H9 (cell line): ENCODE measurements around the gene TPRX2. TPM values are rescaled to one million over a fixed set of nuclear protein-coding genes. Genes with fewer than 3 reads are reported as not detected.

Experiments used
- DNase-seq: peaks from one replicate; pipeline ENCODE4 v3.0.0-alpha.2; 2017
- H2AFZ ChIP-seq: one replicate; pipeline ENCODE4 v1.6.1; 2013; ENCODE audit warnings: mild to moderate bottlenecking, low read length, control low read depth, moderate library complexity
- H2AK5ac ChIP-seq: 2 replicates; pipeline ENCODE4 v1.6.1; 2013; ENCODE audit warnings: low read length, control low read depth, mixed read lengths; ENCODE audit not compliant: insufficient read length
- H2BK120ac ChIP-seq: one replicate; pipeline ENCODE4 v1.6.1; 2013; ENCODE audit warnings: low read depth, mild to moderate bottlenecking, low read length, control low read depth, inconsistent platforms; ENCODE audit not compliant: poor library complexity, severe bottlenecking
- H2BK12ac ChIP-seq: 2 replicates; pipeline ENCODE4 v1.6.1; 2013; ENCODE audit warnings: low read length, control low read depth, mixed read lengths, low read depth; ENCODE audit not compliant: insufficient read length
- H2BK15ac ChIP-seq: 2 replicates; pipeline ENCODE4 v1.6.1; 2013; ENCODE audit warnings: low read depth, low read length, control low read depth
- H2BK20ac ChIP-seq: one replicate; pipeline ENCODE4 v1.6.1; 2013; ENCODE audit warnings: low read depth, mild to moderate bottlenecking, low read length, control low read depth, inconsistent platforms; ENCODE audit not compliant: poor library complexity, severe bottlenecking
- H2BK5ac ChIP-seq: 2 replicates; pipeline ENCODE4 v1.6.1; 2013; ENCODE audit warnings: low read length, control low read depth, mixed read lengths; ENCODE audit not compliant: insufficient read length
- H3K14ac ChIP-seq: 2 replicates; pipeline ENCODE4 v1.6.1; 2013; ENCODE audit warnings: low read length, control low read depth; ENCODE audit not compliant: insufficient read depth
- H3K18ac ChIP-seq: 2 replicates; pipeline ENCODE4 v1.6.1; 2013; ENCODE audit warnings: low read depth, mild to moderate bottlenecking, mixed read lengths, low read length, control low read depth; ENCODE audit not compliant: insufficient read length
- H3K23ac ChIP-seq: 2 replicates; pipeline ENCODE4 v1.6.1; 2013; ENCODE audit warnings: low read length, control low read depth, mixed read lengths, low read depth; ENCODE audit not compliant: insufficient read length
- H3K23me2 ChIP-seq: 2 replicates; pipeline ENCODE4 v1.6.1; 2013; ENCODE audit warnings: low read depth, mild to moderate bottlenecking, mixed read lengths, low read length, control low read depth; ENCODE audit not compliant: insufficient read length, poor library complexity, severe bottlenecking
- H3K27ac ChIP-seq: 2 replicates; pipeline ENCODE4 v1.5.1; 2013; ENCODE audit warnings: low read length, control low read depth, mixed read lengths, low read depth; ENCODE audit not compliant: insufficient read length
- H3K27me3 ChIP-seq: 2 replicates; pipeline ENCODE4 v1.6.1; 2013; ENCODE audit warnings: low read length, control low read depth, inconsistent platforms; ENCODE audit not compliant: insufficient read depth
- H3K4ac ChIP-seq: 2 replicates; pipeline ENCODE4 v1.6.1; 2013; ENCODE audit warnings: low read depth, mild to moderate bottlenecking, control low read depth, inconsistent platforms, low read length, moderate library complexity
- H3K4me1 ChIP-seq: 2 replicates; pipeline ENCODE4 v1.6.1; 2013; ENCODE audit warnings: low read length, control low read depth, inconsistent platforms; ENCODE audit not compliant: insufficient read depth
- H3K4me2 ChIP-seq: 2 replicates; pipeline ENCODE4 v1.6.1; 2013; ENCODE audit warnings: low read length, control low read depth, mixed read lengths; ENCODE audit not compliant: insufficient read length, insufficient read depth
- H3K56ac ChIP-seq: 2 replicates; pipeline ENCODE4 v1.6.1; 2013; ENCODE audit warnings: low read depth, mild to moderate bottlenecking, mixed read lengths, low read length, control low read depth; ENCODE audit not compliant: insufficient read length
- H3K79me1 ChIP-seq: 2 replicates; pipeline ENCODE4 v1.6.1; 2013; ENCODE audit warnings: low read depth, mild to moderate bottlenecking, moderate library complexity, low read length, control low read depth, inconsistent platforms; ENCODE audit not compliant: insufficient read depth, poor library complexity, severe bottlenecking
- H3K79me2 ChIP-seq: 2 replicates; pipeline ENCODE4 v1.6.1; 2013; ENCODE audit warnings: low read length, control low read depth, inconsistent platforms; ENCODE audit not compliant: insufficient read depth
- H3K9ac ChIP-seq: 2 replicates; pipeline ENCODE4 v1.6.1; 2013; ENCODE audit warnings: low read length, control low read depth, mixed read lengths; ENCODE audit not compliant: insufficient read length; ENCODE audit errors: extremely low read depth
- H3K9me3 ChIP-seq: one replicate; pipeline ENCODE4 v1.6.1; 2013; ENCODE audit warnings: low read depth, low read length, inconsistent platforms; ENCODE audit not compliant: control insufficient read depth
- H3T11ph ChIP-seq: one replicate; pipeline ENCODE4 v1.6.1; 2013; ENCODE audit warnings: mild to moderate bottlenecking, low read length, control low read depth, inconsistent platforms
- H4K20me1 ChIP-seq: one replicate; pipeline ENCODE4 v1.6.1; 2013; ENCODE audit not compliant: control insufficient read depth, insufficient read length, insufficient read depth
- H4K5ac ChIP-seq: 2 replicates; pipeline ENCODE4 v1.6.1; 2013; ENCODE audit warnings: low read depth, mild to moderate bottlenecking, mixed read lengths, low read length, control low read depth; ENCODE audit not compliant: insufficient read length
- H4K8ac ChIP-seq: replicated peaks from 2 replicates; pipeline ENCODE4 v1.6.1; 2013; ENCODE audit warnings: low read length, control low read depth, mixed read lengths, low read depth; ENCODE audit not compliant: insufficient read length
- H4K91ac ChIP-seq: 2 replicates; pipeline ENCODE4 v1.6.1; 2013; ENCODE audit warnings: low read depth, mild to moderate bottlenecking, moderate library complexity, mixed read lengths, low read length, control low read depth; ENCODE audit not compliant: insufficient read length
- H3K27ac Mint-ChIP-seq, 3 experiments: 2 replicates in 2 of 3; 3 replicates in 1 of 3; pipeline ENCODE4 v1.8.0; 2020 to 2021; ENCODE audit warnings: mixed read lengths in 3 of 3, mild to moderate bottlenecking in 1 of 3, moderate library complexity in 1 of 3
- H3K27me3 Mint-ChIP-seq: 2 replicates; pipeline ENCODE4 v1.8.0; 2021; ENCODE audit warnings: low read depth, mild to moderate bottlenecking, moderate library complexity, mixed read lengths
- H3K36me3 Mint-ChIP-seq, 3 experiments: 2 replicates in 2 of 3; 3 replicates in 1 of 3; pipeline ENCODE4 v1.8.0; 2020 to 2021; ENCODE audit warnings: low read depth in 3 of 3, mixed read lengths in 3 of 3; ENCODE audit not compliant: insufficient read depth in 1 of 3
- H3K4me1 Mint-ChIP-seq, 2 experiments: 2 replicates each; pipeline ENCODE4 v1.8.0; 2020; ENCODE audit warnings: mixed read lengths in 2 of 2
- H3K4me3 Mint-ChIP-seq, 2 experiments: 2 replicates in 1 of 2; 3 replicates in 1 of 2; pipeline ENCODE4 v1.8.0; 2020 to 2021; ENCODE audit warnings: mild to moderate bottlenecking in 2 of 2, mixed read lengths in 2 of 2, moderate library complexity in 1 of 2
- H3K9me3 Mint-ChIP-seq, 2 experiments: 2 replicates in 1 of 2; 3 replicates in 1 of 2; pipeline ENCODE4 v1.8.0; 2020; ENCODE audit warnings: mild to moderate bottlenecking in 2 of 2, mixed read lengths in 2 of 2, moderate library complexity in 1 of 2
- WGBS: extraction: QIAGEN DNeasy Blood & Tissue Kit; methylation state at CpG from one replicate; pipeline ENCODE4 v1.1.7; 2013; ENCODE audit warnings: missing lambda C conversion rate, low lambda C conversion rate, mixed read lengths; ENCODE audit not compliant: insufficient read length; ENCODE audit errors: extremely low coverage; 5-methylcytosine and 5-hydroxymethylcytosine counted together
- total RNA-seq: library from RNA; stranded (reverse); gene quantifications from 2 replicates; pipeline ENCODE4 v1.2.1, GENCODE V29; 2021
- TF ChIP-seq, protein P1 (sequence below): fragments of 200-600 bp; sonication (generic); conservative IDR thresholded peaks from 3 replicates; pipeline ENCODE4 v1.8.0; 2021; ENCODE audit warnings: antibody characterized with exemption, mild to moderate bottlenecking

TPRX2 gene
- total RNA-seq, 1 experiment from 2014 or later = not detected

DNA sequence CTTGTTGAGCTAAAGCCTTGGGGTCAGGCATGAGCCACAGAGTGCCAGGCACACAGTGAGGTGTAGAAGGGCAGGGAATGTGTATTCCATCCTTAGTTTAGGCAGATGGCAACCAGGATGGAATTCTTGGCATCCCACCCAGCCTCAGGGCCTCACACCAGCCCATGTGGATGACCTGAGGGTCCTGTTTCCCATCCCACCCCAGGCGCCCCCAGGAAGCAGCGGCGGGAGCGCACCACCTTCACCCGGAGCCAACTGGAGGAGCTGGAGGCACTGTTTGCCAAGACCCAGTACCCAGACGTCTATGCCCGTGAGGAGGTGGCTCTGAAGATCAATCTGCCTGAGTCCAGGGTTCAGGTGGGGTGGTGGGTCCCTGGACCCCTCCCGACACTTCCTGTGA lies 23.0 kb upstream of the TPRX2 start:
- H3T11ph ChIP-seq = no peak overlapping the region
- no peak overlapping the region for H2BK5ac ChIP-seq
- Mint-ChIP-seq H3K27me3 (no peaks in the 10 kb centered on the region), H3K27ac (no peak overlapping the region), H3K9me3 (no peaks in the 10 kb centered on the region), H3K4me1 (peaks cover 0 to 11% of the 10 kb centered on the region in 2 experiments; a peak in 2 of 4 replicates), H3K36me3 (no peaks in the 10 kb centered on the region), H3K4me3 (no peak overlapping the region)
- H3K23ac ChIP-seq = no peak overlapping the region
- H3K18ac ChIP-seq = no peak overlapping the region
- no peak overlapping the region for H3K4ac ChIP-seq
- no peaks in the 10 kb centered on the region for H3K79me1 ChIP-seq
- no peaks in the 10 kb centered on the region for H3K79me2 ChIP-seq
- no peak overlapping the region for H2BK15ac ChIP-seq
- no peaks in the 10 kb centered on the region for H3K23me2 ChIP-seq
- no peaks in the 10 kb centered on the region for H4K20me1 ChIP-seq
- no peak overlapping the region for H2AFZ ChIP-seq
- no peak overlapping the region for H3K56ac ChIP-seq
- DNase-seq = no peak
- H3K4me1 ChIP-seq = no peaks in the 10 kb centered on the region
- H4K91ac ChIP-seq = no peak overlapping the region
- no peak overlapping the region for H2BK12ac ChIP-seq
- TF ChIP-seq, protein P1, sequence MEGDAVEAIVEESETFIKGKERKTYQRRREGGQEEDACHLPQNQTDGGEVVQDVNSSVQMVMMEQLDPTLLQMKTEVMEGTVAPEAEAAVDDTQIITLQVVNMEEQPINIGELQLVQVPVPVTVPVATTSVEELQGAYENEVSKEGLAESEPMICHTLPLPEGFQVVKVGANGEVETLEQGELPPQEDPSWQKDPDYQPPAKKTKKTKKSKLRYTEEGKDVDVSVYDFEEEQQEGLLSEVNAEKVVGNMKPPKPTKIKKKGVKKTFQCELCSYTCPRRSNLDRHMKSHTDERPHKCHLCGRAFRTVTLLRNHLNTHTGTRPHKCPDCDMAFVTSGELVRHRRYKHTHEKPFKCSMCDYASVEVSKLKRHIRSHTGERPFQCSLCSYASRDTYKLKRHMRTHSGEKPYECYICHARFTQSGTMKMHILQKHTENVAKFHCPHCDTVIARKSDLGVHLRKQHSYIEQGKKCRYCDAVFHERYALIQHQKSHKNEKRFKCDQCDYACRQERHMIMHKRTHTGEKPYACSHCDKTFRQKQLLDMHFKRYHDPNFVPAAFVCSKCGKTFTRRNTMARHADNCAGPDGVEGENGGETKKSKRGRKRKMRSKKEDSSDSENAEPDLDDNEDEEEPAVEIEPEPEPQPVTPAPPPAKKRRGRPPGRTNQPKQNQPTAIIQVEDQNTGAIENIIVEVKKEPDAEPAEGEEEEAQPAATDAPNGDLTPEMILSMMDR = no peak
- no peak overlapping the region for H2BK120ac ChIP-seq
- no peaks in the 10 kb centered on the region for H3K27me3 ChIP-seq
- H3K9me3 ChIP-seq = no peaks in the 10 kb centered on the region
- no peak overlapping the region for H3K27ac ChIP-seq
- no peak overlapping the region for H3K9ac ChIP-seq
- H2AK5ac ChIP-seq = no peak overlapping the region
- H4K5ac ChIP-seq = no peak overlapping the region
- no peak overlapping the region for H3K14ac ChIP-seq
- no CpG with 5 or more reads among the region's 8 CpGs for WGBS
- no peak overlapping the region for H4K8ac ChIP-seq
- H2BK20ac ChIP-seq = no peak overlapping the region
- H3K4me2 ChIP-seq = no peak overlapping the region
